ENCODE results near the gene ZNF862.
"Not testable (repeated sequence)": the region's sequence is repeated elsewhere in the genome, so short reads cannot be mapped to it uniquely, and the experiment has no call there.

ZNF862 gene

DNA sequence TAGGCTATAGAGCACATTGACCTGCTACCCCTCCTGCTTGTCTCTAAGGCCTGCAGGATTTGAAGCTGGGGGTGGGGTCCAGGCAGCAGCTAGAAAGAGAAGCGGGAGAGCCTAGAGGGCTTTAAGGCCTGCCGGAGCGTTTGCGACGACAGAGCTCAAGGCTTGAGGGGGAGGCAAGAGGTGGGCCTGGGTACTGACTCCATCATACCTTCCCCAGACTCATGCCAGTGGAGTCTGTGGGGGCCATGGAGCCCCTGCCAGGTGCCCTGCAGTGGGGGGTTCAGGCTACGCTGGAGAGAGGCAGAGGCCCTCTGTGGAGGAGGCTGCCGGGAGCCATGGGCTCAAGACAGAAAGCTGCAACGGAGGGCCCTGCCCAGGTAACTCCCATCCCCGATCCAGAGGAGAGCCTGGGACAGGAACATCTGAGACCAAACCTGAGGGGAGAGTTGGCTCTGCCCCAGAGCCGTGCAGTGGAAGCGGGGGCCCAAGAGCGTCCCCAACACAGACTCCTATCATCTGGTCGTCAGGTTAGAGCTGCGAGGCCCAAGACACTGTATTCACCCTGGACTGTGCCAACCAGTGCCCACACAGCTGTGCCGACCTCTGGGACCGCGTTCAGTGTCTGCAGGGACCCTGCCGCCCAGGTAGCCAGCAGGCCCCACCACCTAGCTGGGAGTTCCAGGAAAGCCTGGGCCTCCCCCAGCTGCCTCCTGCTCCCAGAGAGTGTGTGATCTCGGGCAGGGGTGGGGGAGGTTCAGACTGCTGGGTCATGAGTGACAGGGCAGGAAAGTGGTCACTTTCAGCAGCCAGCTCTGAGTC is 13.2 kb upstream of the ZNF862 start:
- no peak for DNase-seq (ENCODE audit: low read depth, low spot score)

DNA sequence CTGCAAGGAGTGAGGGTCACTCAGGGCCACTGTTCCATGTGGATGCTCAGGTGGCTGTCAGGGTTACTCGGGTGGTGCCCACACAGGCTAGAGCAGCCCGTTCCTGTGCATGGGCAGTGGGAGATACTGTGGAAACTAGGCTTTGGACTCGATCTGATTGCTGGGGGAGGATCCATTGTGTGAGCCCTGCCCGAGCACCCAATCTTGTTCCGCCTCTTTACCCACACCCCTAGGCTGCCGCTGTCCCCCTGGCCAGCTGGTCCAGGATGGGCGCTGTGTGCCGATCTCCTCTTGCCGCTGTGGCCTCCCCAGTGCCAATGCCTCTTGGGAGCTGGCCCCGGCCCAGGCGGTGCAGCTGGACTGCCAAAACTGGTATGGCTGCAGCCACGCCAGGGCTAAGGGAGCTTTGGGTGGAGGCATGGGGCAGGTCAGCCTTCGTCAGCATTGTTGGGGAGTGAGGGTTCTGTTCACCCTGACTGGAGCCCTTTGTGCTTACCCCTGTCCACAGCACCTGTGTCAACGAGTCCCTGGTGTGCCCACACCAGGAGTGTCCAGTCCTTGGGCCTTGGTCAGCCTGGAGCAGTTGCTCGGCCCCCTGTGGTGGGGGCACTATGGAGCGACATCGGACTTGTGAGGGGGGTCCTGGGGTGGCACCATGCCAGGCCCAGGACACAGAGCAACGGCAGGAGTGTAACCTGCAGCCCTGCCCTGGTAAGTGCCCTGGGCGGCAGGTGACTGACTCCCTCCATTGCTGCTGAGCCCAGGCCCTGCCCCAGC is 12.4 kb upstream of the ZNF862 start:
- no peak for DNase-seq (ENCODE audit: low read depth, low spot score)

DNA sequence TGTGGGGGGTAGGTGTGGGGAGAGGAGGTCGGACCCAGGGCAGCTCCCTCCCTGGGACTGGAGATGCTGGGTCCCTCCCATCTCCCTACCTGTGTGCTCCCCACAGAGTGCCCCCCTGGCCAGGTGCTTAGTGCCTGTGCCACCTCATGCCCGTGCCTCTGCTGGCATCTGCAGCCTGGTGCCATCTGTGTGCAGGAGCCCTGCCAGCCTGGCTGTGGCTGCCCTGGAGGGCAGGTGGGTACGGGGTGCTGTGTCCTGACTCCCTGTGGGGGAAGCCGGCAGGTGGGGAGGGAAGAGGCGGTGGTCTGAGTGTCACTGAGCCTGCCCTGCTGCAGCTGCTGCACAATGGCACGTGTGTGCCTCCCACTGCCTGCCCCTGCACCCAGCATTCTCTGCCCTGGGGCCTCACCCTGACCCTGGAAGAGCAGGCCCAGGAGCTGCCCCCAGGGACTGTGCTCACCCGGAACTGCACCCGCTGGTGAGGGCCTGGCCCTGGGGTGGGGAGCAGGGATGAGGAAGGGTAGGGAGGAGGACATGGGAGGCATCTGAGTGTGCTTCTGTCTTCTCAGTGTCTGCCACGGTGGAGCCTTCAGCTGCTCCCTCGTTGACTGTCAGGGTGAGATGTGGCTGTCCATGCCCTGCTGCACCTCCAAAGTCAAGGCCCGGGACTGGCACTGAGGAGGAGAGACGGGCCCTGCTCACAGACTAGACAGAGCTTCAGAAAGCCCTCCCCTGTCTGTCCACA is 11.7 kb upstream of the ZNF862 start:
- no peak for DNase-seq (ENCODE audit: low read depth, low spot score)

DNA sequence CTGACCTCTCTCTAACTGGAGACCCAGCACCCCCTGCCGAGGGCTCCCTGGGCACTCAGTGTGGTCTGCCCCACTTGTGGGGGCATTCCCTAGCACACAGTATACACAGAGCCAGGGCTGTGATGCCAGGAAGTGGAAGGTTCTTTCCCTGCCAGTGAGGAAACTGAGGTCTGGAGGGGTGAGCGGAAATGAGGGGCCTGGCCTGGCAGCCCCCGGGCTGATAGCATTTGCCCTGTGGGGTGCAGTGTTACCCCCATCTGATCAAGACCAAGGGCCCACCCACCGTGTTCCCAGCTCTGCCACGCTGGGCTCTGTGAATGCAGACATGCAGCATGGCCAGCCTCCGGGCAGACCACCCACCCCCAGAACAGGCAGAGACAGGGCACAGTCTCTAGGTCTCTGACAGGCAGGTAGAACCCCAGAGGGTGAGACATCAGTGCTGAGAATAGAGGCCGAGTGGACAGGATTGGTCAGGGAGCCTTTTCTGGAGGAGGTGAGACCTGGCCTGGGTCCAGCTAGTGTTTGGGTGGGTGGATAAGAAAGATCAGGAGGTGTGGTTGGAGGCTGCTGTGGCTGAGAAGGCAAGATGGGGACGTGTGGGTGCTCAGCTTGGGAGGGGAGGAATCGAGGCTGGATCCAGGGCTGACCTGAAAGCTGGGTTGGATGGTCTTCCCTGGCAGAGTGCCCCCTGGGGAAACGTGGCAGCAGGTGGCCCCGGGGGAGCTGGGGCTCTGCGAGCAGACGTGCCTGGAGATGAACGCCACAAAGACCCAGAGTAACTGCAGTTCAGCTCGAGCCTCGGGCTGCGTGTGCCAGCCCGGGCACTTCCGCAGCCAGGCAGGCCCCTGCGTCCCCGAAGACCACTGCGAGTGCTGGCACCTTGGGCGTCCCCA is 10.8 kb upstream of the ZNF862 start:
- DNase-seq (ENCODE audit: low read depth, low spot score), result no peak

DNA sequence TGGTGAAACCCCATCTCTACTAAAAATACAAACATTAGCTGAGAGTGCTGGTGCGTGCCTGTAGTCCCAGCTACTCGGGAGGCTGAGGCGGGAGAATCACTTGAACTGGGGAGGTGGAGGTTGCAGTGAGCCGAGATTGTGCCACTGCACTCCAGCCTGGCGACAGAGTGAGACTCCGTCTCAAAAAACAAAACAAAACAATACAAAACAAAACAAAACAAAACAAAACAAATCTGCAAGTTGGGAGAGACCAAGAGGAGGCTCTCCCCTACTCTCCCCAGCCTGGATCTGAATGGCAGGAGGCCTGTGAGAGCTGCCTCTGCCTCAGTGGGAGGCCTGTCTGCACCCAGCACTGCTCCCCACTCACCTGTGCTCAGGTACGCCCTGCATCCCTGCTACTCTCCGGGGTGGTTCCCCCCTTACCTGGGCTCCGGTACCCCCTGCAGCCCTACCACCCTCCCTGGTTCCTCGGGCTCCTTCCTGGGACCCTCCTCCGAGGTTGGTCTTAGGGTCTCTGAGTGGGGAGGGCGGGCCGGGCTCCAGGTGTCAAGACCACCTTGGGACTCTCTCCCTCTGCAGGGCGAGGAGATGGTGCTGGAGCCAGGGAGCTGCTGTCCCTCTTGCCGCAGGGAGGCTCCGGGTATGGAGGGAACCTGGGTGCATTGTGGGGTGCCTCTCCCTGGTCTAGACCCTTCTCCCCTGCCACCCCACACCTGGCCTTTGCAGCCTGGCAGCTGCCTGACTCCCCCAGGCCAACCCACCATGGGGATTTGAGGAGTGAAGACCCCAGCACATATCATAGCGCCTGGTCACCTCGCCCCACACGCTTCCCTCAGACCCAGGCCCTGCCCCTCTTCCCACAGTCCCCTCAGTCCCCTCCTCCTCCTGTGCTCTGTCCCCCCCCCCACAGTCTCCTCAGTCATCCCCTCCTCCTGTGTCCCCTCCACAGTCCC is 9.5 kb upstream of the ZNF862 start:
- DNase-seq (ENCODE audit: low read depth, low spot score), result no peak

DNA sequence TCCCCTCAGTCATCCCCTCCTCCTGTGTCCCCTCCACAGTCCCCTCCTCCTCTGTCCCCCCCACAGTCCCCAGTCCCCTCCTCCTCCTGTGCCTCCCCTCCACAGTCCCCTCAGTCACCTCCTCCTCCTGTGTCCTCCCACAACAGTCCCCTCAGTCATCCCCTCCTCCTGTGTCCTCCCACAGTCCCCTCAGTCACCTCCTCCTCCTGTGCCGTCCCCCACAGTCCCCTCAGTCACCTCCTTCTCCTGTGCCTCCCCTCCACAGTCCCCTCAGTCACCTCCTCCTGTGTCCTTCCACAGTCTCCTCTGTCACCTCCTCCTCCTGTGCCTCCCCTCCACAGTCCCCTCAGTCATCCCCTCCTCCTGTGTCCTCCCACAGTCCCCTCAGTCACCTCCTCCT is 7.6 kb upstream of the ZNF862 start:
- not testable (repeated sequence) for DNase-seq (ENCODE audit: low read depth, low spot score)

DNA sequence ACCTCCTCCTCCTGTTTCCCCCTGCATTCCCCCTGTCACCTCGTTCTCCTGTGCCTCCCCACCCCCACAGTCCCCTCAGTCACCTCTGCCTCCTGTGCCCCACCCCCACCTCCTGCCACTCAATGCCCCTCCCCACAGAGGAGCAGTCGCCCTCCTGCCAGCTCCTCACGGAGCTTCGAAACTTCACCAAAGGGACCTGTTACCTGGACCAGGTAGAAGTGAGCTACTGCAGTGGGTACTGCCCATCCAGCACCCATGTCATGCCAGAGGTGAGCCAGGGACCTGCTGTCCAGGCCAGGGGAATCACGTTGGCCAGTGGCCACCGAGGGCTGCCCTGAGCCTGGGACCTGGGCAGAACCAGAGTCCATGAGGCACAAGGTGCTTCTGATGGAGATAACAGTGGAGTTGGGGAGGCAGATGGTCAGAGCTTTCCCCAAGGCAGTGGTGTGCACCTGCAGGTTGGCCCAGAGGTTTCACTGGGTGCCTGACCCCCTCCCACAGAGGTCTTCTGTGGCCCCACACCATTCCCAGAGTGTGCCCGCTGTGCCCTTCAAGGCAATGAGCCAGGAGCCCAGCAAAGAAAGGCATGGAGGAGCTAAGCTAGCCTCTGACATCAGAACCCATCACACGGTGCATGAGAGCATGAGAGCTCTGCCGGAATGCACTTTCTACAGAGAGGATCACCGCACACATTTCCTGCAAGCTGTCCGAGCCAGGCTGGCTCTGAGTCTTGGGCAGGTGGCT is 7.0 kb upstream of the ZNF862 start:
- DNase-seq (ENCODE audit: low read depth, low spot score), result no peak

DNA sequence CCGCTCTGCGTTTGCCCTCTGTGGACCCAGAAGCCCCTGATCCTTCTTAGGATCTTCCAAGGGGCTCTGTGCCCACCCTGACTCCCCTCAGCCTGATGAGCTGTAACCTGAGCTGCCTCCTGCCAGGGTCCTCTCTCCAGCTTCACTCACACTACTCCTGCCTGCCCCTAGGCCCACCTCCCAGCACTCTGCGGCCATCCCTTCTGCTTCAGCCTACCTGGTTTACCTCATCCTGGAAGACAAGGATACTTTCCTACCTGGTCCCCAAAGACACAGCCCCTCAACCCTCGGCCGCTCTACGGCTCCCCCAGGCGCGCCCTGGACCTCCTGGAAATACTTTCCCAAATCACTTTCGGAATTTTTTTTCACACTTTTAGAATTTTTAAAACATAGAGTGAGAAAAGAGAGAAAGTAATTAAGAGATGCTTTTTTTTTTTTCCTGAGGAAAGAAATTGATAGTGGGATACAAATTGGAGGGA is 6.4 kb upstream of the ZNF862 start:
- no peak for DNase-seq (ENCODE audit: low read depth, low spot score)

DNA sequence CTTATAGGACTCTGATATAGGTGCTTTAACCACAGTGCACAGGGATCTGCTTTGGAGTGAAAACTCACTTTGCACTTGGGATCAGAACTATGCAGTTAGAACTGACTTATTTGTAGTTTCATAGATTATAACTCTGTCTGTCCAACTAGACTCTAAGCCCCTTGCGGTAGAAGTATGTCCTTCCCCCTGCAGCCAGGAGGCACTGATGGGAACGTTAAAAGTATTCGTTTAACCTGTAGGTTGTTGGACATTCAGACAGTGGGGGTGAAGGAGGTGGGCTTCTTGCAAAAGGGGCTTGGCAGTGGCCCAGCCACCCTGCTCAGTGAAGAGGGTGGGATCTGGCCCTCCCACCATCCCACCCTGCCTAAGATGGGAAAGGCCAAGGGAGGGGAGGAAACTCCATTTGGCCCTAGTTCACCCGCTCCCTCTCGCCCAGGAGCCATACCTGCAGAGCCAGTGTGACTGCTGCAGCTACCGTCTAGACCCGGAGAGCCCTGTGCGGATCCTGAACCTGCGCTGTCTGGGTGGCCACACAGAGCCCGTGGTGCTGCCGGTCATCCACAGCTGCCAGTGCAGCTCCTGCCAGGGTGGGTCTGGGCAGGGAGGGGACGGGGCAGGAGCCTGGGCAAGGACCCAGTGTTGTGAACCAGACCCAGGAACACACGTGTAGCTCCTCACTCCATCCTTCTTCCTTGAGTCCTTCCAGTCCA is 5.7 kb upstream of the ZNF862 start:
- DNase-seq (ENCODE audit: low read depth, low spot score), result no peak

DNA sequence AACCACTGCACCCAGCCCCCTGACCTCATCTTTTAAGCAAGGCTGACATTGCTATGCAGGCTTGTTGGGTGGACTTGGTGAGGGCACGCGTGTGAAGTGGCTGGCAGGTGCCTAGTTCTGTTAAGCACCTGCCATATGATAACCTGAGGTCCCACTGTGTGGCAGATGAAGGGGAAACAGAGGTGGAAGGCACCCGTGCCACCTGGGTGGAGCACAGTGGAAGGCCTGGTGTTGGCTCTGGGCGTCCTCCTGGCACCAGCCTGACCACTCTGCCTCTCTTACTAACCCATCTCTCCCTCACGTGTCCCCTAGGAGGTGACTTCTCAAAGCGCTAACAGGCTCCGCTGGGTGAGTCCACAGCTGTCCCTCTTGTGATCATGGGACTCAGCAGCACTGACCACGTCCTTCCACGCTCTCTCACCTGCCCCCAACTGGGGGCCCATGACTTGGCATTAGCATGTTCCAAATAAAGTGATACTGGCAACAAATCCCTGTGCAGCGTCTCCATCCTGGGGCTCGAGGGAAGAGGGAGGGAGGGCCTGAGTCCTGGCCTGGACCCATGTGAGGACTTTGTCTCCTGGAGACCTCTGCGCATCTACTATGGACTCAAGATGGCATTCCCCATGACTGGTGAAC is 4.6 kb upstream of the ZNF862 start:
- DNase-seq (ENCODE audit: low read depth, low spot score), result no peak

DNA sequence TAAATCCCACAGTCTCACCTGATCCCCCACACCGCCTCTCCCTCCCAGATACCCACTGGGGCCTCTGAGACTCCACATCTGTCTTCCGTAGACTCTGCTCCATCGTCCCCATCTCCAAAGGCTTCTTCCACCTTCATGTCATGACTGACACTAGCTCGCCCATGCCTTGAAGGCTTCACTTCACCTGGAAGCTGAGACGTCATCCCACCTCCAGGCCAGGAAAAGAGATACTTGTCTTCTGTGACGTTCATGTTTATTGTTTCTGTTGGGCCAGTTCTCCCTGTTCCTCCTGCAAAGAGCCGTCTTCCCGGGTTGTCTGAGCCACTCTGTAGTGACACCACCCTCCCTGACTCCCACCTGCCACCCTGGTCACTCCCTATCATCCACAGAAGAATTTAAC is 3.6 kb upstream of the ZNF862 start:
- DNase-seq (ENCODE audit: low read depth, low spot score), result no peak

DNA sequence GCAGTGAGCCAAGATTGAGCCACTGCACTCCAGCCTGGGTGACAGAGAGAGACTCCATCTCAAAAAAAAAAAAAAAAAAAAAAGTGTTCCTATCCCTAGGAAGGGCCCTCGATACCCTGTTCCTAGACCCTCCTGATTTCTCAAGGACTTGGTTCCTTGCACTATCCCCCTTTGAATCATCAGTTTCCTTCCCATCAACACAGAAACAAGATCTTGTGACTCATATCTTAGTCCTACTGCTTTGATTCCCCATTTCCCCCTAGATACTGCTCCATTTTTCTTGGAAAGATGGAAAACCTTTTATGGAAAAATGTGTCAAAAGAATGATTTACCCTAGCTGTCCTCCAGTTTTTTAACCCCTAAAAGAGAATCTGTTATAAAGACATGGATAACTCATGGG is 1.7 kb upstream of the ZNF862 start:
- DNase-seq (ENCODE audit: low read depth, low spot score), result no peak

DNA sequence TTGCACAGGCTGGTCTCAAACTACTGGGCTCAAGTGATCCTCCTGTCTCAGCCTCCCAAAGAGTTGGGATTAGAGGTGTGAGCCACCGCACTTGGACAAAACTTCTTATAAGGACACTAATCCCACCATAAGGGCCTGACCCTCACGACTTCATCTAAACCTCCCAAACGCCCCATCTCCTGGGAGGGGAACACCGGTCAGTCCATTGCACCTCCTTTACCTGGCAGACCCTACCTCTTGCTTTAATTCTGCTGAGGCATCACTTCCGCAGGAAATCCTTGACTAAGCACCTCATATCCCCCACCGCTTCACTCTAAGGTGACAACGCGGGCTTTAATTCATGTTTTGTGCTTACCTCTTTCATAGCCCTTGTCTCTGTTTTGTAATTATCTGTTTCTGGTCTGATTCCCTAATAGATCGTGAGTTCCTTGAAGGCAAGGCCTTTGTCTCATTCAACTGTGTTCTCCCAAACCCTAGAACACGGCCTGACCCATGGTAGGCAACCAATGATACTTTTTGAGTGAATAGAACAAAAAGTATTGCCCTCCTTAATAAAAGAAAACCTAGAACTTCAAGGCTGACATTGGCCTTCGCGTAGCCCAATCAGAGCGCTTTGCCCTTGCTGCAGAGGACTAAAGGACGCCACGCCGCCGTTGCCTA is 481 bp upstream of the ZNF862 start:
- no peak for DNase-seq (ENCODE audit: low read depth, low spot score)

DNA sequence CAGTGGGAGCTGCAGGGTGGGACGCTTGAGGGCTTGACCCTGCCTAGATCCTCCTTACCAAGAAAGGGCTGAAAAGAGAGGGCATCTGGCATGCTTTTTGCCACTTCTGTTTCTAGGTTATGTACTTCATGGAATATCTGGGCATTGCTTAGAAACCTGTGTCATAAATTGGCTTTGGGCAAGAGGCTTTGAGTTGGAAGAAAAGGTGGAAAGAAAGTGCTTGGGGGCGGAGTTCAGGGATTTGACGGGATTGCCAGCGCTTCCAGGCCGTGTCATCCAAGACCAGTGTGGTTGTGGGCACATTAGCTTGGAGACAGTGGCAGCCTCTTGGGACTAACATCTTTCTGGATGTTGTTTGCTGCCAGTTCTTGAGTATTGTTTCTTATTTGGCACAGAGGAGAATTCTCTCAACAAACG is 825 bp downstream of the ZNF862 start:
- no peak for DNase-seq (ENCODE audit: low read depth, low spot score)

DNA sequence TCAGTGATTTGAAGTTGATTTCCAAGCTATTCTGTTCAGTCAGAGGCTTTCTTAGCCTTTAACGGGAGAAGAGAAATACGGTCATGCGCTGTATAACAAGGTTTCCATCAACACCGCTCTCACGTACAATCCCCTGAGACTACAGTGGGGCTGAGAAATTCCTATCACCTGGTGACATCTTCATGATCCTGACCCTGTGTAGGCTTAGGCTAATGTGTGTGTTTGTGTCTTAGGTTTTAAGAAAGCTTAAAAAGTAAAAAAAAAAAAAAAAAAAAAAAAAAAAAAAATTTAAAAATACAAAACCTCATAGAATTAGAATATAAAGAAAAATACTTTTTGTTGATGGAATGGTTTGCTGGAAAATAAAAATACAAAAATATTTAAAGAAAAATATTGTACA is 1.8 kb downstream of the ZNF862 start:
- DNase-seq (ENCODE audit: low read depth, low spot score), result no peak

DNA sequence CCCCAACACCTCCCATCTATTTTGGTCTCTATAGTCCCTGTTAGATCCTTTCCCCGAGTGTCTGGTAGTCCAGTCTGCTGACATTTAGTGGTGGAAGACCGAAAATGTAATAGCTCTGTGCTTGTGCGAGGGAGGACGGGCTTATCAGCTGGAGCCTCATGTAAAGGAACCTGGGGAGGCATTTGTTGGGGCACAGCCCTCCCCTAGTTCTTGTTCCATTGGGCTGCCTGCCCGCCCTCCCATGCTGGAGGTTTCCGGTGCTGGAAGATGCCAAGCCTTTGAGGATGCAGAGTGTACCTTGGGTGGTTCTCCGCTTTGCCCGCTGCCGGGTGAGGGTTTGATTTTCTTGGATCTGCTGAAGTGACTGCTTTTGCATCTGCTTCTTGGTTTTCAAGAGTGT is 5.4 kb downstream of the ZNF862 start:
- no peak for DNase-seq (ENCODE audit: low read depth, low spot score)

DNA sequence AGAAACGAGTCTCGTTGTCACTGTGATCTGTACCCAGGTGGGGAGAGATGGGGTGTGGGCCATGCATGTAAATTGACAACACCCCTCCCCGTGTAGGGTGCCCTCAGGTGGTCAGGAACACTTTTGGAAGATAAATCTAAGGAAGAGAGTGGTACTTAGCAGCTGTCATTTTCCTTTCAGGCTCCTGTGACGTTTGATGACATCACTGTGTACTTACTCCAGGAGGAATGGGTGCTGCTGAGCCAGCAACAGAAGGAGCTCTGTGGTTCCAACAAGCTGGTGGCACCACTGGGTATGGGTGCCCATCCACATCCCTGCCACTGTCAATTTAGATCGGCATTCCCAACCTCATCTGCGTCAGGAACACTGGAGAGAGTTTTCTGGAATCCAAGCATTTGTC is 6.3 kb downstream of the ZNF862 start:
- DNase-seq (ENCODE audit: low read depth, low spot score), result no peak
